ENCODE results near the gene NOD2. TPM values are rescaled to one million over a fixed set of nuclear protein-coding genes. Genes with fewer than 3 reads are reported as not detected.

NOD2 gene
- total and polyA plus RNA-seq, 2 of the 13 experiments (the other 11 are each of a cell fraction or from before 2014, with no cell fraction given), result 0.27 to 0.81 TPM

- in situ Hi-C loops (cut with HindIII; ENCODE audit: extremely low pct_ligation_motif_present, low pct_unique_long_range_greater_than_20kb) (no loop called here), intact Hi-C loops (cut with micrococcal nuclease; ENCODE audit: unreplicated experiment) (no loop called here)
- no peak for TF ChIP-seq ZMYM2 (CRISPR knock-in tag; IDR thresholded peaks at IDR 0.05)
- TF ChIP-seq PAWR (CRISPR knock-in tag; IDR thresholded peaks at IDR 0.05; ENCODE audit: borderline replicate concordance), result no peak
- no peak for TF ChIP-seq MLXIP (CRISPR knock-in tag; IDR thresholded peaks at IDR 0.05; ENCODE audit: borderline replicate concordance)
- no peaks in the 10 kb centered on the region for H3K27me3 ChIP-seq (ENCODE audit: control insufficient read depth in 1 of 2, insufficient read depth in 2 of 2, low read length in 2 of 2)
- H3K36me3 ChIP-seq (replicated peaks in 1 of 2; ENCODE audit: control insufficient read depth in 1 of 2, insufficient read depth in 2 of 2, low read length in 2 of 2), result peaks cover 0 to 1% of the 10 kb centered on the region in 2 experiments; a peak in 1 of 5 replicates
- CTCF ChIA-PET (ENCODE audit: low intra/inter-chr PET ratio, low total read pairs), result no interaction called here
- no peak for FAIRE-seq
- no peaks in the 10 kb centered on the region for H3K9me3 ChIP-seq (ENCODE audit: low read length)
- no peaks in the 10 kb centered on the region for H4K20me1 ChIP-seq (ENCODE audit: insufficient read depth, low read length)
- no peak overlapping the region for H3K9ac ChIP-seq (ENCODE audit: insufficient read depth, low read depth, low read length)
- H3K79me2 ChIP-seq (ENCODE audit: insufficient read depth, low read length), result no peaks in the 10 kb centered on the region
- no peak for DNase-seq (ENCODE audit: low spot score)
- 82% methylated on average over 4 of the region's 4 CpGs for WGBS (ENCODE audit: low lambda C conversion rate)
- H3K4me2 ChIP-seq (ENCODE audit: low read depth, low read length), result no peak overlapping the region
- POLR2A ChIA-PET, result no interaction called here
- no peak overlapping the region for H2AFZ ChIP-seq (ENCODE audit: low read length)
- H3K27ac ChIP-seq (ENCODE audit: extremely low read length, insufficient read depth, low read length), result no peak overlapping the region
- no peaks in the 10 kb centered on the region for H3K4me1 ChIP-seq (ENCODE audit: insufficient read depth, low read length)
- BruUV-seq (replicated peaks), result no TSS peak
- H3K4me3 ChIP-seq (replicated peaks in 1 of 3; ENCODE audit: insufficient read depth in 1 of 3, low read depth in 2 of 3, low read length in 3 of 3), result no peak overlapping the region
- ATAC-seq, result no peak
These were observed 59.2 kb downstream of the NOD2 start for GRCh38 chr16:50752471-50753235.

- no peak for DNase-seq (ENCODE audit: low spot score)
- intact Hi-C loops (cut with micrococcal nuclease; ENCODE audit: unreplicated experiment) (no loop called here), in situ Hi-C loops (cut with HindIII; ENCODE audit: extremely low pct_ligation_motif_present, low pct_unique_long_range_greater_than_20kb) (no loop called here)
- ChIA-PET POLR2A (no interaction called here), CTCF (ENCODE audit: low intra/inter-chr PET ratio, low total read pairs) (no interaction called here)
- no peaks in the 10 kb centered on the region for H3K79me2 ChIP-seq (ENCODE audit: insufficient read depth, low read length)
- no peak overlapping the region for H2AFZ ChIP-seq (ENCODE audit: low read length)
- WGBS (ENCODE audit: low lambda C conversion rate), result 75% methylated on average over 3 of the region's 3 CpGs
- H3K9me3 ChIP-seq (ENCODE audit: low read length), result no peaks in the 10 kb centered on the region
- no peak overlapping the region for H3K4me2 ChIP-seq (ENCODE audit: low read depth, low read length)
- ATAC-seq, result no peak
- H3K36me3 ChIP-seq (replicated peaks in 1 of 2; ENCODE audit: control insufficient read depth in 1 of 2, insufficient read depth in 2 of 2, low read length in 2 of 2), result peaks cover 0 to 1% of the 10 kb centered on the region in 2 experiments; a peak in 1 of 5 replicates
- no peak overlapping the region for H3K27ac ChIP-seq (ENCODE audit: extremely low read length, insufficient read depth, low read length)
- no peak overlapping the region for H3K9ac ChIP-seq (ENCODE audit: insufficient read depth, low read depth, low read length)
- H3K27me3 ChIP-seq (ENCODE audit: control insufficient read depth in 1 of 2, insufficient read depth in 2 of 2, low read length in 2 of 2), result no peaks in the 10 kb centered on the region
- FAIRE-seq, result no peak
- no peak overlapping the region for H3K4me3 ChIP-seq (replicated peaks in 1 of 3; ENCODE audit: insufficient read depth in 1 of 3, low read depth in 2 of 3, low read length in 3 of 3)
- BruUV-seq (replicated peaks), result no TSS peak
- H4K20me1 ChIP-seq (ENCODE audit: insufficient read depth, low read length), result no peaks in the 10 kb centered on the region
- no peaks in the 10 kb centered on the region for H3K4me1 ChIP-seq (ENCODE audit: insufficient read depth, low read length)
- no peak for TF ChIP-seq ZKSCAN8 (CRISPR knock-in tag; IDR thresholded peaks at IDR 0.05; ENCODE audit: borderline replicate concordance)
- TF ChIP-seq THYN1 (CRISPR knock-in tag; IDR thresholded peaks at IDR 0.05; ENCODE audit: borderline replicate concordance, low read depth), result no peak
- no peak for TF ChIP-seq SRSF4 (IDR thresholded peaks at IDR 0.05; ENCODE audit: low read depth, low read length, poor library complexity, severe bottlenecking)
- TF ChIP-seq EZH2 (conservative IDR thresholded peaks at IDR 0.05; ENCODE audit: low read depth, low read length), result no peak
- TF ChIP-seq MNT (IDR thresholded peaks at IDR 0.05), result no peak
- no peak for TF ChIP-seq ZNF724P (CRISPR knock-in tag; IDR thresholded peaks at IDR 0.05; ENCODE audit: borderline replicate concordance)
- no peak for TF ChIP-seq CREBL2 (CRISPR knock-in tag; IDR thresholded peaks at IDR 0.05; ENCODE audit: borderline replicate concordance)
- no peak for TF ChIP-seq ZBTB43 (CRISPR knock-in tag; conservative IDR thresholded peaks at IDR 0.05)
These were observed 63.1 kb downstream of the NOD2 start for GRCh38 chr16:50756473-50756872.

Measured in HepG2 (cell line).